ENCODE results near the gene MERTK.

- TF ChIP-seq EZH2 (IDR thresholded peaks at IDR 0.05; ENCODE audit: insufficient read depth, poor library complexity, severe bottlenecking) (no peak), EZH2phosphoT487 (IDR thresholded peaks at IDR 0.05; ENCODE audit: insufficient read depth, low read depth) (no peak)
Measured at GRCh38 chr2:111994042-111994441, 95.6 kb downstream of the MERTK start.

All from GM23248 (cell line).